Activated naive CD8-positive, alpha-beta T cell treated with anti-CD3 and anti-CD28 coated beads, Interleukin-2, amount 10 ng/mL, durations not matched to agents 7 days and 5 days (primary cell): Measurements from ENCODE around the gene PRMT5. TPM values are rescaled to one million over a fixed set of nuclear protein-coding genes. Genes with fewer than 3 reads are reported as not detected.
"Not testable (repeated sequence)": the region's sequence is repeated elsewhere in the genome, so short reads cannot be mapped to it uniquely, and the experiment has no call there.

Experiments
- ATAC-seq: fragments of 150-1000 bp; cut with Tn5 transposase; one replicate; pipeline ENCODE4 v1.10.0; 2021; ENCODE audit warnings: low read depth, moderate library complexity
- POLR2A ChIA-PET: fragments of 350-600 bp; sonication (Branson Sonifier 250); formaldehyde crosslinking; loops from one replicate; lab custom pipeline; 2021; ENCODE audit warnings: antibody characterized with exemption; lab: Charles Lee
- DNase-seq: peaks from one replicate; pipeline ENCODE4 v3.0.0; 2021
- H3K27ac Mint-ChIP-seq: one replicate; pipeline ENCODE4 v1.8.0; 2022; ENCODE audit warnings: mild to moderate bottlenecking, mixed read lengths
- H3K27me3 Mint-ChIP-seq: one replicate; pipeline ENCODE4 v1.8.0; 2022; ENCODE audit warnings: mild to moderate bottlenecking, moderate library complexity, mixed read lengths
- H3K36me3 Mint-ChIP-seq: one replicate; pipeline ENCODE4 v1.8.0; 2021; ENCODE audit warnings: mild to moderate bottlenecking, mixed read lengths
- H3K4me1 Mint-ChIP-seq: one replicate; pipeline ENCODE4 v1.8.0; 2021; ENCODE audit warnings: mixed read lengths
- H3K4me3 Mint-ChIP-seq: one replicate; pipeline ENCODE4 v1.8.0; 2022; ENCODE audit warnings: mild to moderate bottlenecking, moderate library complexity, mixed read lengths
- H3K9me3 Mint-ChIP-seq: one replicate; pipeline ENCODE4 v1.8.0; 2021; ENCODE audit warnings: mixed read lengths
- total RNA-seq, 2 experiments: library from RNA; stranded (reverse); gene quantifications; one replicate each; pipeline ENCODE4 v1.2.3, GENCODE V29; 2021

Gene PRMT5
- total RNA-seq, 2 experiments from 2014 or later = 35.7 to 40.1 TPM

DNA sequence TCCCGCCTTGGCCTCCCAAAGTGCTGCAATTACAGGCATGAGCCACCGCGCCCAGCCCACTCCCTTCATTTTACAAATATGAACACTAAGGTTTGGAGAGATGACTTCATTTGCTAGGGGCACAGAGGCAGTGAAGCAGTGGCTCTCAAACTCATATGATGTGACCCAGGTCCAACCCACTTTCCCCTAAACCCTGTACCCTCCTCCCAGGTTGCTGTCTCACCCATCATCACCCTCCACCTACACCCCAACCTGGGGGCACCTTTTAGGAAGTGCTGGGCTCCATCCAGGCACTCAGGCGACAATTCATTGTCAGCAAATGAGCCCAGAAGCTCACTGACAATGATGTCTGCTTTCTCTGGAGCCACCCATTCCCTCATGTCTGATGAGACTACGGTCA, 5.4 kb downstream of the PRMT5 start:
- ATAC-seq (no peak), DNase-seq (no peak)
- Mint-ChIP-seq H3K4me1 (peaks cover 34% of the 10 kb centered on the region), H3K36me3 (peaks cover 28% of the 10 kb centered on the region), H3K27ac (no peak overlapping the region), H3K4me3 (no peak overlapping the region), H3K27me3 (no peaks in the 10 kb centered on the region), H3K9me3 (no peaks in the 10 kb centered on the region)
- POLR2A ChIA-PET = no interaction called here

DNA sequence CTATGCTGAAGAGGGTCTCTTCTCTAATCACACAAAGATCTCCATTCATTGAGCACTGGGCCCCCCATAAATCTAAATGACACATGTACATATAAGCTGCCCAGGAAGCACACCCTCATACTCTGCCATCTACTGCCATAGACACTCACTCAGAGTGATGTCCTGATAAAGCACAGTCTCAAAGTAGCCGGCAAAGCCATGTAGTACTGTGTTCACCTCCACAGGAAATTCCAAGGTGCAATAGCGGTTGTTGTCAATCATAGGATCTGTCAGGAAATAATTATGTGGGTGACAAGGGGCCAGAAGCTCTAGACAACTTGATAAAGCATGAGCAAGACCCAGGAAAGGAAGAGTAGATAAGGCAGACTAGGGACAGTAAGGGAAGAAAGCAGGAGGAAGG, 6.9 kb downstream of the PRMT5 start:
- H3K4me1 Mint-ChIP-seq = peaks cover 31% of the 10 kb centered on the region
- H3K4me3 Mint-ChIP-seq = no peak overlapping the region
- H3K27ac Mint-ChIP-seq = no peak overlapping the region
- POLR2A ChIA-PET = no interaction called here
- no peak for ATAC-seq
- H3K36me3 Mint-ChIP-seq = peaks cover 28% of the 10 kb centered on the region
- H3K9me3 Mint-ChIP-seq = no peaks in the 10 kb centered on the region
- DNase-seq = no peak
- no peaks in the 10 kb centered on the region for H3K27me3 Mint-ChIP-seq

DNA sequence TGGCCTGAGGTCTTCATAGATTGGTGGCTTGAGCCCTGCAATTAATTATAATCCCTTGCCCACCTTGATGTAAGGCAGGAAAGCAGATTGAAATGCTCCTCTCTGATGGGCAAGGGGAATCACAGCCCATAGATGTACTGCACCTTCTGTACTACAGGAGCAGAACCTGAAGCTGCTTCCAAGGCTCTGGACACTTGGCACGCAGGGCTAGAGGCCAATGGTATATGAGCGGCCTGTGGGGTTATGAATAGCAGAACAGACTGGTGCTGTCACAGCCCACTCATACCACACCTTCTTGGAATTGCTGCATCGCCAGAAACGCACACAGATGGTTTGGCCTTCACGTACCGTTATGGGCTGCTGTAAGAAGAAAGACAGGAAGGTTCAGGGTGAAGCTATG, 8.5 kb downstream of the PRMT5 start:
- peaks cover 18% of the 10 kb centered on the region for H3K36me3 Mint-ChIP-seq
- no peaks in the 10 kb centered on the region for H3K27me3 Mint-ChIP-seq
- H3K27ac Mint-ChIP-seq = peak overlapping the region; percentile 2
- H3K4me3 Mint-ChIP-seq = no peak overlapping the region
- H3K9me3 Mint-ChIP-seq = no peaks in the 10 kb centered on the region
- ATAC-seq = no peak
- peaks cover 20% of the 10 kb centered on the region for H3K4me1 Mint-ChIP-seq
- POLR2A ChIA-PET = interaction anchor here (3.6 to 4.2 kb wide), 2 partner anchors 9 to 86 kb away, joined by 16 to 35 read pairs; partner anchors contain the start of gene PRMT5
- DNase-seq = no peak

- no peak for DNase-seq
- no peaks in the 10 kb centered on the region for H3K9me3 Mint-ChIP-seq
- peak; percentile 11 for ATAC-seq
- POLR2A ChIA-PET = interaction anchor here (0.6 to 4.2 kb wide), 14 partner anchors 8 to 331 kb away, joined by 3 to 35 read pairs (median 6); partner anchors contain the start of genes ACIN1, C14orf119, DAD1 and LRP10
- peak overlapping the region; percentile 99 for H3K27ac Mint-ChIP-seq
- peak overlapping the region; percentile 94 for H3K4me3 Mint-ChIP-seq
- no peaks in the 10 kb centered on the region for H3K27me3 Mint-ChIP-seq
- H3K36me3 Mint-ChIP-seq = peaks cover 17% of the 10 kb centered on the region
- H3K4me1 Mint-ChIP-seq = peaks cover 24% of the 10 kb centered on the region
Observed at GRCh38 chr14:22919601-22919921, 9.6 kb downstream of the PRMT5 start.

GRCh38 chr14:22918804-22919600, 10.2 kb downstream of the PRMT5 start, which contains the start of gene RBM23:
RBM23 (minus strand) TSS chr14:22919149.
- ATAC-seq = peak; percentile 89
- DNase-seq = peak; percentile 98
- H3K4me3 Mint-ChIP-seq = peak within 1 kb of the TSS; percentile 94
- H3K27me3 Mint-ChIP-seq = no peaks in the 10 kb centered on the region
- H3K27ac Mint-ChIP-seq = peak within 1 kb of the TSS; percentile 99
- H3K9me3 Mint-ChIP-seq = no peaks in the 10 kb centered on the region
- peaks cover 24% of the 10 kb centered on the region for H3K4me1 Mint-ChIP-seq
- peaks cover 18% of the 10 kb centered on the region for H3K36me3 Mint-ChIP-seq
- POLR2A ChIA-PET = interaction anchor here (0.6 to 4.2 kb wide), 18 partner anchors 9 to 349 kb away, joined by 3 to 35 read pairs (median 5); partner anchors contain the start of genes ACIN1, C14orf119, DAD1 and LRP10

DNA sequence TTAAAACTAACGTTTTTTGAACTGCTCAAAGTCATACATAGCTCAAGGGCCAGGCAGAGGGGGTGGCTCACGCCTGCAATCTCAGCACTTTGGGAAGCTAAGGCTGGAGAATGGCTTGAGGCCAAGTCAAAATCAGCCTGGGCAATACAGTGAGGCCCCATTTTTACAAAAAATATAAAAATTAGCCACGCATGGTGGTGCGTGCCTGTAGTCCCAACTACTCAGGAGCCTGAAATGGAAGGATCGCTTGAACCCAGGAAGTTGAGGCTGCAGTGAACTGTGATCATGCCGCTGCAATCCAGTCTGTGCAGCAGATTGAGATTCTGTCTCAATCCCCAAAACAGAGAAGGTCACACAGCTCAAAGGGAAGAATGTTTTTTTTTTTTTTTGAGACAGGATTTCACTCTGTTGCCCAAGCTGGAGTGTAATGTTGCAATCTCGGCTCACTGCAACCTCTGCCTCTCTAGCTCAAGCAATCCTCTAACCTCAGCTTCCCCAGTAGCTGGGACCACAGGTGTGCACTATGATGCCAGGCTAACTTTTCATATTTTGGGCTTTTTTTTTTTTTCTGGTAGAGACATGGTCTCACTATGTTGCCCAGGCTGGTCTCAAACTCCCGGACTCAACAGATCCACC, 13.2 kb downstream of the PRMT5 start:
- Mint-ChIP-seq H3K4me1 (peaks cover 27% of the 10 kb centered on the region), H3K27me3 (no peaks in the 10 kb centered on the region), H3K27ac (no peak overlapping the region), H3K9me3 (no peaks in the 10 kb centered on the region), H3K4me3 (no peak overlapping the region), H3K36me3 (peaks cover 12% of the 10 kb centered on the region)
- DNase-seq (no peak), ATAC-seq (no peak)
- POLR2A ChIA-PET = interaction anchor here (0.7 to 1.0 kb wide), 3 partner anchors 43 to 694 kb away, joined by 3 to 4 read pairs (median 3); no protein-coding TSS in a partner anchor

GRCh38 chr14:22914836-22915235, 14.3 kb downstream of the PRMT5 start:
- not testable (repeated sequence) for H3K27me3 Mint-ChIP-seq, H3K9me3 Mint-ChIP-seq, ATAC-seq, H3K36me3 Mint-ChIP-seq, H3K27ac Mint-ChIP-seq, H3K4me3 Mint-ChIP-seq, DNase-seq
- H3K4me1 Mint-ChIP-seq = peaks cover 25% of the 10 kb centered on the region
- POLR2A ChIA-PET = interaction anchor here (0.6 kb wide), 1 partner anchor 81 kb away, joined by 7 read pairs; no protein-coding TSS in a partner anchor

DNA sequence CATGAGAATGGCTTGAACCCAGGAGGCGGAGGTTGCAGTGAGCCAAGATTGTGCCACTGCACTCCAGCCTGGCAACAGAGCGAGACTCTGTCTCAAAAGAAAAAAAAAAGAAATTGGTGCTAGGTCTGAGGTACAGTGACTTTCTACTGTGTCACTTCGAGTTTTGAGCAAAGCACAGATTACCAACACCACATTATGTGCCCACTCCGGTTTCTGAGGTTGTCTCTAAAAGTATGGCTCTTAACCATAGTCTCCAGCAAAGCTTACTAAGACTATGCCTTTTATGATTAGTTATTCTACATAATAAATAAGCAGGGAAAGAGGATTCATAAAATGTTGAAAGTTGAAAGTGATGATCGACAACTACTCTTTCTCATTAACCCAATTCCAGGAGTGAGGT, 18.3 kb downstream of the PRMT5 start:
- ATAC-seq (no peak), DNase-seq (no peak)
- POLR2A ChIA-PET = no interaction called here
- H3K4me1 Mint-ChIP-seq = peaks cover 15% of the 10 kb centered on the region
- no peaks in the 10 kb centered on the region for H3K9me3 Mint-ChIP-seq
- no peak overlapping the region for H3K27ac Mint-ChIP-seq
- no peak overlapping the region for H3K4me3 Mint-ChIP-seq
- no peaks in the 10 kb centered on the region for H3K27me3 Mint-ChIP-seq
- peaks cover 27% of the 10 kb centered on the region for H3K36me3 Mint-ChIP-seq

- no peaks in the 10 kb centered on the region for H3K9me3 Mint-ChIP-seq
- POLR2A ChIA-PET = interaction anchor here (1.6 kb wide), 1 partner anchor 10 kb away, joined by 5 read pairs; the partner anchor contains the start of gene RBM23
- no peak for ATAC-seq
- peaks cover 10% of the 10 kb centered on the region for H3K4me1 Mint-ChIP-seq
- no peaks in the 10 kb centered on the region for H3K27me3 Mint-ChIP-seq
- no peak overlapping the region for H3K4me3 Mint-ChIP-seq
- peaks cover 25% of the 10 kb centered on the region for H3K36me3 Mint-ChIP-seq
- DNase-seq = no peak
- no peak overlapping the region for H3K27ac Mint-ChIP-seq
Observed at GRCh38 chr14:22908601-22909000, 20.6 kb downstream of the PRMT5 start.

DNA sequence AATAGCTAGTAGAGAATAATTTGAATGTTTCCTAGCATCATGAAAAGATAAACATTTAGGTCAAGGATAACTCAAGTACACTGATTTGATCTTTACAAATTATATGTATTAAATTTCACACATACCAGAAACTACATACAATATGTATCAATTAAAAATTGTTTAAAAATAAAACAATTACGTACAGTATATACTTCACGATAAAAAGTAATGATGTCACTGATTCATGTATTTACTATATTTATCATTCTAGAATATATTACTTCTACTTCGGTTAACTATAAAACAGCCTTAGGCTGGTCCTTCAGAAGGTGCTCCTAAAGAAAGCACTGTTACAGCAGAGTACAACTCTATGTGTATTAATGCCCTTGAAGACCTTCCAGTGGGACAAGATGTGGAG, 21.7 kb downstream of the PRMT5 start:
- POLR2A ChIA-PET = interaction anchor here (1.6 kb wide), 1 partner anchor 12 kb away, joined by 5 read pairs; the partner anchor contains the start of gene RBM23
- no peak overlapping the region for H3K4me3 Mint-ChIP-seq

GRCh38 chr14:22906073-22906472, 23.1 kb downstream of the PRMT5 start:
- POLR2A ChIA-PET = no interaction called here
- no peak overlapping the region for H3K27ac Mint-ChIP-seq
- no peaks in the 10 kb centered on the region for H3K9me3 Mint-ChIP-seq
- H3K4me1 Mint-ChIP-seq = peaks cover 11% of the 10 kb centered on the region
- ATAC-seq (no peak), DNase-seq (no peak)
- H3K4me3 Mint-ChIP-seq = no peak overlapping the region
- H3K36me3 Mint-ChIP-seq = peaks cover 28% of the 10 kb centered on the region
- H3K27me3 Mint-ChIP-seq = no peaks in the 10 kb centered on the region

More for the DNA sequence above, 21.7 kb downstream of the PRMT5 start:
- ATAC-seq = no peak
- Mint-ChIP-seq H3K4me1 (peaks cover 10% of the 10 kb centered on the region), H3K27me3 (no peaks in the 10 kb centered on the region), H3K27ac (no peak overlapping the region), H3K36me3 (peaks cover 25% of the 10 kb centered on the region), H3K9me3 (no peaks in the 10 kb centered on the region)
- DNase-seq = no peak

DNA sequence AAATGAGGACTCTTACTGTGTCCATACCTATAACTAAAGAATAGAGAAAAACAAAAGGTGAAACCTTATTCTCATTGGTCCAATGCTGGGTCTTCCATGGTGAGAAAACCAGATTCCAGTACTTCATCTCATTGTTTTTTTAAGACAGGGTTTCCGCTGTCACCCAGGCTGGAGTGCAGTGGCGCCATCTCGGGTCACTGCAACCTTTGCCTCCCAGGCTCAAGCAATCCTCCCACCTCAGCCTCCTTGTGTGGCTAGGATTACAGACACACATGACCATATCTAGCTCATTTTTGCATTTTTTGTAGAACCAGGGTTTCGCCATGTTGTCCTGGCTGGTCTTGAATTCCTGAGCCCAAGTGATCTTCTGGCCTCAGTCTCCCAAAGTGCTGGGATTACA, 23.5 kb downstream of the PRMT5 start:
- Mint-ChIP-seq H3K4me1 (peaks cover 16% of the 10 kb centered on the region), H3K27me3 (no peaks in the 10 kb centered on the region), H3K27ac (no peak overlapping the region), H3K9me3 (no peaks in the 10 kb centered on the region), H3K4me3 (no peak overlapping the region), H3K36me3 (peaks cover 30% of the 10 kb centered on the region)
- no peak for DNase-seq
- POLR2A ChIA-PET = no interaction called here
- ATAC-seq = no peak

- peaks cover 12% of the 10 kb centered on the region for H3K4me1 Mint-ChIP-seq
- no peaks in the 10 kb centered on the region for H3K27me3 Mint-ChIP-seq
- POLR2A ChIA-PET = interaction anchor here (1.8 kb wide), 1 partner anchor 15 kb away, joined by 6 read pairs; the partner anchor contains the start of gene RBM23
- ATAC-seq = no peak
- DNase-seq = no peak
- H3K4me3 Mint-ChIP-seq = no peak overlapping the region
- H3K36me3 Mint-ChIP-seq = peaks cover 26% of the 10 kb centered on the region
- no peak overlapping the region for H3K27ac Mint-ChIP-seq
- no peaks in the 10 kb centered on the region for H3K9me3 Mint-ChIP-seq
Observed at GRCh38 chr14:22903742-22904087, 25.5 kb downstream of the PRMT5 start.
